GM19099 (cell line): ENCODE data around the gene GLIPR1.

Experiments used
- POLR2A ChIP-seq: IDR thresholded peaks from 3 replicates; pipeline ENCODE4 v1.6.1; 2011; ENCODE audit warnings: low read depth; ENCODE audit not compliant: insufficient read length; ENCODE audit errors: extremely low read depth

GLIPR1 gene

GRCh38 chr12:75480469-75480949 lies at the start of gene GLIPR1:
GLIPR1 (plus strand) TSS chr12:75480755; CDS start chr12:75480881, 126 bp downstream.
- peak; percentile 84 for TF ChIP-seq POLR2A

- TF ChIP-seq POLR2A: no peak
These were observed 47.6 kb upstream of the GLIPR1 start for GRCh38 chr12:75432924-75433323.

- TF ChIP-seq POLR2A: no peak
These were observed 43.0 kb upstream of the GLIPR1 start for GRCh38 chr12:75437564-75437963.

- TF ChIP-seq POLR2A: no peak
These were observed 42.3 kb upstream of the GLIPR1 start for GRCh38 chr12:75438059-75438754.

GRCh38 chr12:75439048-75439447 lies 41.5 kb upstream of the GLIPR1 start:
- no peak for TF ChIP-seq POLR2A

- TF ChIP-seq POLR2A: no peak
These were observed 40.6 kb upstream of the GLIPR1 start for GRCh38 chr12:75439930-75440329.

GRCh38 chr12:75443709-75444108 lies 36.8 kb upstream of the GLIPR1 start:
- no peak for TF ChIP-seq POLR2A

GRCh38 chr12:75444429-75445136 lies 36.0 kb upstream of the GLIPR1 start:
- TF ChIP-seq POLR2A: no peak

GRCh38 chr12:75446857-75447256 lies 33.7 kb upstream of the GLIPR1 start:
- TF ChIP-seq POLR2A: no peak

- no peak for TF ChIP-seq POLR2A
These were observed 32.7 kb upstream of the GLIPR1 start for GRCh38 chr12:75447691-75448393.

GRCh38 chr12:75452675-75453330 lies 27.8 kb upstream of the GLIPR1 start:
- no peak for TF ChIP-seq POLR2A

GRCh38 chr12:75455839-75456238 lies 24.7 kb upstream of the GLIPR1 start:
- no peak for TF ChIP-seq POLR2A

- TF ChIP-seq POLR2A: no peak
These were observed 23.4 kb upstream of the GLIPR1 start for GRCh38 chr12:75457191-75457590.

- TF ChIP-seq POLR2A: no peak
These were observed 20.8 kb upstream of the GLIPR1 start for GRCh38 chr12:75459755-75460154.

- no peak for TF ChIP-seq POLR2A
These were observed 20.4 kb upstream of the GLIPR1 start for GRCh38 chr12:75460204-75460603.
